SK-N-MC (cell line): Measurements from ENCODE around the gene TECPR2.

Source experiments
- EZH2 ChIP-seq: fragments of 200-600 bp; sonication (generic); IDR thresholded peaks from one replicate; pipeline ENCODE4 v1.6.1; 2017; ENCODE audit warnings: antibody characterized with exemption
- FOXP2 ChIP-seq: optimal IDR thresholded peaks from 2 replicates; pipeline ENCODE3; 2011; ENCODE audit warnings: mild to moderate bottlenecking, moderate library complexity; ENCODE audit not compliant: insufficient read depth; ENCODE audit errors: extremely low read length, control extremely low read depth

GRCh38 chr14:102473559-102473958 lies 110.8 kb downstream of the TECPR2 start:
- no peak for TF ChIP-seq EZH2
- no peak for TF ChIP-seq FOXP2
